Chondrocyte (in vitro differentiated cells): ENCODE data around the gene GADD45GIP1. TPM values are rescaled to one million over a fixed set of nuclear protein-coding genes. Genes with fewer than 3 reads are reported as not detected.

Source experiments
- DNase-seq: peaks from one replicate; pipeline ENCODE4 v3.0.0; 2021; ENCODE audit warnings: mixed read lengths, low spot score
- H3K27ac Mint-ChIP-seq: one replicate; pipeline ENCODE4 v1.8.0; 2021; ENCODE audit warnings: mild to moderate bottlenecking, moderate library complexity, mixed read lengths; ENCODE audit not compliant: unreplicated experiment
- H3K27me3 Mint-ChIP-seq: 2 replicates; pipeline ENCODE4 v1.8.0; 2021; ENCODE audit warnings: low read depth, mixed read lengths
- H3K36me3 Mint-ChIP-seq: 2 replicates; pipeline ENCODE4 v1.8.0; 2021; ENCODE audit warnings: low read depth, mixed read lengths
- H3K4me1 Mint-ChIP-seq: 2 replicates; pipeline ENCODE4 v1.8.0; 2021; ENCODE audit warnings: low read depth, mild to moderate bottlenecking, mixed read lengths
- H3K4me3 Mint-ChIP-seq: one replicate; pipeline ENCODE4 v1.8.0; 2021; ENCODE audit warnings: mild to moderate bottlenecking, moderate library complexity, mixed read lengths; ENCODE audit not compliant: unreplicated experiment
- H3K9me3 Mint-ChIP-seq: 2 replicates; pipeline ENCODE4 v1.8.0; 2021; ENCODE audit warnings: low read depth, mixed read lengths
- CTCF ChIP-seq: fragments of 200-600 bp; sonication (generic); IDR thresholded peaks from 2 replicates; pipeline ENCODE4 v1.5.0; 2021; ENCODE audit warnings: antibody characterized with exemption, mild to moderate bottlenecking, moderate library complexity
- total RNA-seq: library from RNA; stranded (reverse); gene quantifications from 3 replicates; pipeline ENCODE4 v1.2.1, GENCODE V29; 2021

Gene GADD45GIP1
- total RNA-seq, 1 donor from 2014 or later, result 29.1 TPM

GRCh38 chr19:12946092-12946721, 10.8 kb downstream of the GADD45GIP1 start:
- Mint-ChIP-seq H3K4me1 (peaks cover 54% of the 10 kb centered on the region), H3K36me3 (peaks cover 30% of the 10 kb centered on the region), H3K27me3 (no peaks in the 10 kb centered on the region), H3K9me3 (no peaks in the 10 kb centered on the region), H3K4me3 (peak overlapping the region; percentile 83), H3K27ac (peak overlapping the region; percentile 95)
- DNase-seq, result no peak
- no peak for TF ChIP-seq CTCF

GRCh38 chr19:12945479-12946091, 11.4 kb downstream of the GADD45GIP1 start, which contains the start of gene RAD23A:
Gene RAD23A, plus strand, starts transcription at chr19:12945862. Its CDS starts 87 bp downstream, at chr19:12945949.
- Mint-ChIP-seq H3K4me1 (peaks cover 56% of the 10 kb centered on the region), H3K9me3 (no peaks in the 10 kb centered on the region), H3K27ac (peak within 1 kb of the TSS; percentile 98), H3K36me3 (peaks cover 32% of the 10 kb centered on the region), H3K4me3 (peak within 1 kb of the TSS; percentile 83), H3K27me3 (no peaks in the 10 kb centered on the region)
- no peak for TF ChIP-seq CTCF
- DNase-seq, result peak; percentile 98

GRCh38 chr19:12944104-12944674, 12.8 kb downstream of the GADD45GIP1 start:
- no peaks in the 10 kb centered on the region for H3K27me3 Mint-ChIP-seq
- H3K36me3 Mint-ChIP-seq, result peaks cover 40% of the 10 kb centered on the region
- no peak for DNase-seq
- H3K9me3 Mint-ChIP-seq, result no peaks in the 10 kb centered on the region
- H3K4me1 Mint-ChIP-seq, result peaks cover 65% of the 10 kb centered on the region
- TF ChIP-seq CTCF, result no peak
- H3K27ac Mint-ChIP-seq, result peak overlapping the region; percentile 98
- no peak overlapping the region for H3K4me3 Mint-ChIP-seq

- TF ChIP-seq CTCF, result no peak
- no peaks in the 10 kb centered on the region for H3K9me3 Mint-ChIP-seq
- peak overlapping the region; percentile 31 for H3K4me3 Mint-ChIP-seq
- no peak for DNase-seq
- peaks cover 65% of the 10 kb centered on the region for H3K4me1 Mint-ChIP-seq
- no peaks in the 10 kb centered on the region for H3K27me3 Mint-ChIP-seq
- H3K27ac Mint-ChIP-seq, result peak overlapping the region; percentile 98
- peaks cover 43% of the 10 kb centered on the region for H3K36me3 Mint-ChIP-seq
These were observed 13.5 kb downstream of the GADD45GIP1 start for GRCh38 chr19:12943437-12944044.

- peaks cover 37% of the 10 kb centered on the region for H3K36me3 Mint-ChIP-seq
- peak overlapping the region; percentile 97 for H3K4me3 Mint-ChIP-seq
These were observed 16.1 kb downstream of the GADD45GIP1 start for GRCh38 chr19:12940897-12941296.

More at GRCh38 chr19:12940897-12941296, 16.1 kb downstream of the GADD45GIP1 start:
- Mint-ChIP-seq H3K4me1 (peaks cover 58% of the 10 kb centered on the region), H3K27me3 (no peaks in the 10 kb centered on the region), H3K9me3 (no peaks in the 10 kb centered on the region), H3K27ac (peak overlapping the region; percentile 94)
- DNase-seq, result no peak
- no peak for TF ChIP-seq CTCF
